Right atrium auricular region (tissue), 2 donors: Measurements from ENCODE around the gene TCFL5. TPM values are rescaled to one million over a fixed set of nuclear protein-coding genes. Genes with fewer than 3 reads are reported as not detected.
A peak's percentile ranks its signal among the peaks of the same experiment; 100 is the strongest.

Experiments
- DNase-seq: peaks from one replicate; pipeline ENCODE4 v3.0.0-alpha.2; 2019; ENCODE audit warnings: low spot score
- H3K27ac ChIP-seq, 2 donors: fragments of 200-600 bp; sonication (generic); 1 replicate in 1 of 2; 2 replicates in 1 of 2; pipeline ENCODE4 v1.5.1; 2016 to 2019
- H3K27me3 ChIP-seq, 2 donors: fragments of 200-600 bp; sonication (generic); one replicate each; pipeline versions ENCODE4 v1.5.1 to v1.6.0; 2017 to 2019
- H3K36me3 ChIP-seq: fragments of 200-600 bp; sonication (generic); one replicate; pipeline ENCODE4 v1.5.1; 2016
- H3K4me1 ChIP-seq, 2 donors: fragments of 200-600 bp; sonication (generic); one replicate each; pipeline versions ENCODE4 v1.5.1 to v1.6.0; 2017 to 2019
- H3K4me3 ChIP-seq, 2 donors: fragments of 200-600 bp; sonication (generic); 1 replicate in 1 of 2; 2 replicates in 1 of 2; pipeline ENCODE4 v1.5.1; 2017 to 2019; ENCODE audit warnings: mild to moderate bottlenecking in 1 of 2, moderate library complexity in 1 of 2
- H3K9me3 ChIP-seq, 2 donors: fragments of 200-600 bp; sonication (generic); one replicate each; pipeline ENCODE4 v1.5.1; 2019
- total RNA-seq, 2 donors: library from RNA; depleted of rRNA; stranded (reverse); fragments of >200 nt; gene quantifications; one replicate each; pipeline ENCODE4 v1.1.0, GENCODE V29; 2016
- TF ChIP-seq, protein P1 (sequence below), 2 donors: fragments of 200-600 bp; sonication (generic); IDR thresholded peaks; one replicate each; pipeline ENCODE4 v1.5.1; 2019; ENCODE audit warnings: antibody characterized with exemption in 2 of 2

TCFL5 gene
- total RNA-seq, 2 donors from 2014 or later: 4.8 to 6.4 TPM

- Histone ChIP-seq H3K36me3 (peaks cover 7% of the 10 kb centered on the region), H3K4me3 (peak overlapping the region; percentile 19 to 45), H3K27ac (no peak overlapping the region), H3K4me1 (peaks cover 0 to 12% of the 10 kb centered on the region in 2 donors), H3K9me3 (no peaks in the 10 kb centered on the region), H3K27me3 (no peaks in the 10 kb centered on the region)
- no peak for DNase-seq
- TF ChIP-seq, protein P1, sequence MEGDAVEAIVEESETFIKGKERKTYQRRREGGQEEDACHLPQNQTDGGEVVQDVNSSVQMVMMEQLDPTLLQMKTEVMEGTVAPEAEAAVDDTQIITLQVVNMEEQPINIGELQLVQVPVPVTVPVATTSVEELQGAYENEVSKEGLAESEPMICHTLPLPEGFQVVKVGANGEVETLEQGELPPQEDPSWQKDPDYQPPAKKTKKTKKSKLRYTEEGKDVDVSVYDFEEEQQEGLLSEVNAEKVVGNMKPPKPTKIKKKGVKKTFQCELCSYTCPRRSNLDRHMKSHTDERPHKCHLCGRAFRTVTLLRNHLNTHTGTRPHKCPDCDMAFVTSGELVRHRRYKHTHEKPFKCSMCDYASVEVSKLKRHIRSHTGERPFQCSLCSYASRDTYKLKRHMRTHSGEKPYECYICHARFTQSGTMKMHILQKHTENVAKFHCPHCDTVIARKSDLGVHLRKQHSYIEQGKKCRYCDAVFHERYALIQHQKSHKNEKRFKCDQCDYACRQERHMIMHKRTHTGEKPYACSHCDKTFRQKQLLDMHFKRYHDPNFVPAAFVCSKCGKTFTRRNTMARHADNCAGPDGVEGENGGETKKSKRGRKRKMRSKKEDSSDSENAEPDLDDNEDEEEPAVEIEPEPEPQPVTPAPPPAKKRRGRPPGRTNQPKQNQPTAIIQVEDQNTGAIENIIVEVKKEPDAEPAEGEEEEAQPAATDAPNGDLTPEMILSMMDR (IDR thresholded peaks at IDR 0.05): no peak
These were observed 1.2 kb downstream of the TCFL5 start for GRCh38 chr20:62860391-62860923.

- H3K4me3 ChIP-seq: no peak overlapping the region
- peaks cover 12% of the 10 kb centered on the region for H3K36me3 ChIP-seq
- TF ChIP-seq, protein P1 (IDR thresholded peaks at IDR 0.05): no peak
- H3K27ac ChIP-seq: no peak overlapping the region
- H3K9me3 ChIP-seq: no peaks in the 10 kb centered on the region
- DNase-seq: no peak
- H3K4me1 ChIP-seq: peaks cover 0 to 12% of the 10 kb centered on the region in 2 donors
- no peaks in the 10 kb centered on the region for H3K27me3 ChIP-seq
These were observed 1.9 kb downstream of the TCFL5 start for GRCh38 chr20:62859721-62860120.

GRCh38 chr20:62858058-62858830 lies 3.4 kb downstream of the TCFL5 start:
- TF ChIP-seq, protein P1 (IDR thresholded peaks at IDR 0.05): no peak

GRCh38 chr20:62856931-62857619 lies 4.5 kb downstream of the TCFL5 start:
- no peaks in the 10 kb centered on the region for H3K27me3 ChIP-seq
- no peak overlapping the region for H3K27ac ChIP-seq
- peaks cover 23% of the 10 kb centered on the region for H3K36me3 ChIP-seq
- no peak for DNase-seq
- H3K4me1 ChIP-seq: peaks cover 0 to 12% of the 10 kb centered on the region in 2 donors
- TF ChIP-seq, protein P1 (IDR thresholded peaks at IDR 0.05): no peak
- H3K9me3 ChIP-seq: no peaks in the 10 kb centered on the region
- no peak overlapping the region for H3K4me3 ChIP-seq

More at GRCh38 chr20:62858058-62858830, 3.4 kb downstream of the TCFL5 start:
- H3K27me3 ChIP-seq: no peaks in the 10 kb centered on the region
- H3K36me3 ChIP-seq: peaks cover 18% of the 10 kb centered on the region
- H3K9me3 ChIP-seq: no peaks in the 10 kb centered on the region
- H3K4me1 ChIP-seq: peaks cover 0 to 12% of the 10 kb centered on the region in 2 donors
- H3K4me3 ChIP-seq: no peak overlapping the region
- DNase-seq: no peak
- H3K27ac ChIP-seq: no peak overlapping the region

- Histone ChIP-seq H3K27me3 (no peaks in the 10 kb centered on the region), H3K9me3 (no peaks in the 10 kb centered on the region), H3K4me1 (peaks cover 0 to 5% of the 10 kb centered on the region in 2 donors), H3K36me3 (peaks cover 23% of the 10 kb centered on the region), H3K4me3 (no peak overlapping the region), H3K27ac (no peak overlapping the region)
- no peak for DNase-seq
- TF ChIP-seq, protein P1 (IDR thresholded peaks at IDR 0.05): no peak
These were observed 6.5 kb downstream of the TCFL5 start for GRCh38 chr20:62855120-62855519.
